HFF-Myc (cell line): ENCODE results near the gene FAM53B.
"Not testable (repeated sequence)": the region's sequence is repeated elsewhere in the genome, so short reads cannot be mapped to it uniquely, and the experiment has no call there.

Experiments used
- DNase-seq: peaks from one replicate; pipeline ENCODE4 v3.0.0-alpha.2; 2011; ENCODE audit warnings: low read depth; ENCODE audit errors: extremely low read depth
- H3K4me3 ChIP-seq: replicated peaks from 2 replicates; pipeline ENCODE4 v1.5.1; 2011; ENCODE audit warnings: low read depth, mild to moderate bottlenecking, control low read depth, low read length
- CTCF ChIP-seq: IDR thresholded peaks from 2 replicates; pipeline ENCODE4 v1.5.1; 2012; ENCODE audit warnings: mild to moderate bottlenecking, low read depth, low read length, control low read depth; ENCODE audit errors: missing control alignments

The FAM53B gene, protein sequence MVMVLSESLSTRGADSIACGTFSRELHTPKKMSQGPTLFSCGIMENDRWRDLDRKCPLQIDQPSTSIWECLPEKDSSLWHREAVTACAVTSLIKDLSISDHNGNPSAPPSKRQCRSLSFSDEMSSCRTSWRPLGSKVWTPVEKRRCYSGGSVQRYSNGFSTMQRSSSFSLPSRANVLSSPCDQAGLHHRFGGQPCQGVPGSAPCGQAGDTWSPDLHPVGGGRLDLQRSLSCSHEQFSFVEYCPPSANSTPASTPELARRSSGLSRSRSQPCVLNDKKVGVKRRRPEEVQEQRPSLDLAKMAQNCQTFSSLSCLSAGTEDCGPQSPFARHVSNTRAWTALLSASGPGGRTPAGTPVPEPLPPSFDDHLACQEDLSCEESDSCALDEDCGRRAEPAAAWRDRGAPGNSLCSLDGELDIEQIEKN

DNA sequence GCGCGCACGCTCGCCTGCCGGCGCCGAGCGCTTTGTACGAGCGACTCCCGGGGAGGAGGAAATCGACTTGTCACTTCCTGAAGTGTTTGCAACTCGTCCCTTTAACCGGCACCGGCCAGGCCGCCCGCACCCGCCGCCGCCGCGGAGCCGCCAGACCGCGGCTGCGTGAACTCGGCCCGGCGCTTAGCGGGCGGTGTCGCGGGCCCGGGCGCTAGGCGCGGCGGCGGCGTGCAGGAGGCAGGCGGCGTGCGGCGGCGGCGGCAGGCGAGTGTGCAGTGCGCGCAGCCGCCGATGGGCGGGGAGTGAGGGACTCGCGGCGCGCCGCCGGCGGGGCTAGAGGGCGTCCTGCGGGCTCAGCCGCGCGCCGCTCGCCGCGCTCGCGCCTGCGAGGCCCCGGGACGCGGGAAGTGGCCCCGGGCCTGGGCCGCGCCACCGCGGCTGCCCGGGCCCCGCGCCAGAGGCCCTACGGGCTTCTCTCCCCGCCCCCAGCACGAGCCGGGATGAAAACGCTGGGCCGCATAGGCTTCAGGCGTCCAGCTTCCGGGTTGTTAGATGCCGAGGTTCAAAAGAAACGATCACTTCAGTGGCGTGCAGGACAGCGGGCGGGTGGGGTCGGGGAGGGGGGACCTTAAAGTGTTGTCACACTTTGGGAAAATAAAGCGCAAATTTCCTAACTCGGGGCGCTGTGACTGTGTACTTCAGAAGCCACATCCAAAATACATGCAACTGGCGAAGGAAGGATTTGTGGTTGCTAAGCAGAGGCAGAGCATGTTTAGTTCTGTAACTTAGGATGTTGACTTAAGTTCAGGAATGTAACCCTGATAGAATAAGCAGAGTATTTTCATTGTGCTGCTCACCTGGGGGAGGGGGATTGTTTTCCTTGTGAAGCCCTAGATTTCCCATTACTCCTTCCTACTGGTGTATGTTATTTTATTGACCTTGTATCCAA, at the start of gene FAM53B:
FAM53B (minus strand) TSS at position 277 of the 949 bp plus-strand sequence. CDS start 37,665 bp downstream, outside the sequence.
- peak; percentile 48 for DNase-seq
- H3K4me3 ChIP-seq: peak within 1 kb of the TSS; percentile 79

DNA sequence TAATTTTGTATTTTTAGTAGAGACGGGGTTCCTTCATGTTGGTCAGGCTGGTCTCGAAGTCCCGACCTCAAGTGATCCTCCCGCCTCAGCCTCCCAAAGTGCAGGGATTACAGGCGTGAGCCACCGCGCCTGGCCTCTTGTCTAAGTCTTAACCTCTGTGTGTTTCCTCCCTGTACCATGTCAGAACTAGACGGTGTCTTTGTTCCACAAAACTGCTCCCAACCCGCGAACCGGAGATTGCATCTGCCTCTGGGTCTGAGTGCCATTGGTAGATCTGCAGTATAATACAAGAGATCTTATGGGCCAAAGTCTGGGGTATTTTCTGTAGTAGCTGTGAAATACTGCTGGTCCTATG, 48.8 kb upstream of the FAM53B start:
- no peak for TF ChIP-seq CTCF
- DNase-seq: no peak
- H3K4me3 ChIP-seq: peak overlapping the region; percentile 83; the same call in 1 of the 2 replicates

More for the DNA sequence above, at the start of gene FAM53B:
- no peak for TF ChIP-seq CTCF

GRCh38 chr10:124791547-124792348, 47.6 kb upstream of the FAM53B start, which contains the start of gene EEF1AKMT2:
TSS of gene EEF1AKMT2 (minus strand) at chr10:124791887. CDS start at chr10:124791833, 54 bp downstream.
- peak; percentile 42 for DNase-seq
- no peak for TF ChIP-seq CTCF
- peak within 1 kb of the TSS; percentile 83 for H3K4me3 ChIP-seq

DNA sequence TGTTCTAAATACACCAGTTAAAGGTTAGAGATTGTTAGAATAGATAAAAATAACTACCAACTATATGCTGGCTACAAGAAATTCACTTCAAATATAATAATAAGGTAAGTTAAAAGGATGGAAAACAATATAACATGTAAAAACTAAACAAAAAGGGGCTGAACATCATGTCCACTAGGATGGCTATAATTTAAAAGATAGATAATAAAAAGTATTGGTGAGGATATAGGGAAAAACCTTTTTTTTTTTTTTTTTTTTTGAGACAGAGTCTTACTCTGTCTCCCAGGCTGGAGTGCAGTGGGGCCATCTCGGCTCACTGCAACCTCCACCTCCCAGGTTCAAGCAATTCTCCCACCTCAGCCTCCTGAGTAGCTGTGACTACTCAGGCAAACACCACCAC, 38.7 kb upstream of the FAM53B start:
- DNase-seq: not testable (repeated sequence)

GRCh38 chr10:124768791-124769190, 24.6 kb upstream of the FAM53B start:
- DNase-seq: no peak
- H3K4me3 ChIP-seq: no peak overlapping the region
- TF ChIP-seq CTCF: no peak

More for the DNA sequence above, 38.7 kb upstream of the FAM53B start:
- not testable (repeated sequence) for H3K4me3 ChIP-seq

DNA sequence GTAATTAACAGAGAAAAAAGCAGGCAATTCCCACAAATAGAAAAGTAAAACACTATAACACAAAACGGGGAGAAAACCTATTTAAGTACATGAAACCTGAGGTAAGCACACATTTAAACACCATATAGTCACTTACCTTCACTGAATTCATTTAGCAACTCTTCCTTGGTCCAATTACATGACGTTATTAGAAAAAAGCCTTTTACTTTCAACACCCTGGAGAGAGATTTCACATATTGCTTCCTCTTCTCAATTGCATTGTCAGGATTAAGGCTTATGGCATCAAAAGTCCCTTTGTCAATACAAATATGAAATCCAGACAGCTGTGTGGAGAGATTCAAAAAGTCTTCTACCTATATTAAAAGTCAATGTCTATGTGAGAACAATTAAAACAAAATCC, 21.1 kb upstream of the FAM53B start:
- no peak overlapping the region for H3K4me3 ChIP-seq
- DNase-seq: no peak
- no peak for TF ChIP-seq CTCF
